AG08396 (cell line): Measurements from ENCODE around the gene SLC39A10.
A peak's percentile ranks its signal among the peaks of the same experiment; 100 is the strongest.
"Not testable (repeated sequence)": the region's sequence is repeated elsewhere in the genome, so short reads cannot be mapped to it uniquely, and the experiment has no call there.

Source experiments
- DNase-seq: peaks from one replicate; pipeline ENCODE4 v3.0.0; 2012; ENCODE audit warnings: low spot score, mixed read lengths

The SLC39A10 gene, protein sequence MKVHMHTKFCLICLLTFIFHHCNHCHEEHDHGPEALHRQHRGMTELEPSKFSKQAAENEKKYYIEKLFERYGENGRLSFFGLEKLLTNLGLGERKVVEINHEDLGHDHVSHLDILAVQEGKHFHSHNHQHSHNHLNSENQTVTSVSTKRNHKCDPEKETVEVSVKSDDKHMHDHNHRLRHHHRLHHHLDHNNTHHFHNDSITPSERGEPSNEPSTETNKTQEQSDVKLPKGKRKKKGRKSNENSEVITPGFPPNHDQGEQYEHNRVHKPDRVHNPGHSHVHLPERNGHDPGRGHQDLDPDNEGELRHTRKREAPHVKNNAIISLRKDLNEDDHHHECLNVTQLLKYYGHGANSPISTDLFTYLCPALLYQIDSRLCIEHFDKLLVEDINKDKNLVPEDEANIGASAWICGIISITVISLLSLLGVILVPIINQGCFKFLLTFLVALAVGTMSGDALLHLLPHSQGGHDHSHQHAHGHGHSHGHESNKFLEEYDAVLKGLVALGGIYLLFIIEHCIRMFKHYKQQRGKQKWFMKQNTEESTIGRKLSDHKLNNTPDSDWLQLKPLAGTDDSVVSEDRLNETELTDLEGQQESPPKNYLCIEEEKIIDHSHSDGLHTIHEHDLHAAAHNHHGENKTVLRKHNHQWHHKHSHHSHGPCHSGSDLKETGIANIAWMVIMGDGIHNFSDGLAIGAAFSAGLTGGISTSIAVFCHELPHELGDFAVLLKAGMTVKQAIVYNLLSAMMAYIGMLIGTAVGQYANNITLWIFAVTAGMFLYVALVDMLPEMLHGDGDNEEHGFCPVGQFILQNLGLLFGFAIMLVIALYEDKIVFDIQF

DNA sequence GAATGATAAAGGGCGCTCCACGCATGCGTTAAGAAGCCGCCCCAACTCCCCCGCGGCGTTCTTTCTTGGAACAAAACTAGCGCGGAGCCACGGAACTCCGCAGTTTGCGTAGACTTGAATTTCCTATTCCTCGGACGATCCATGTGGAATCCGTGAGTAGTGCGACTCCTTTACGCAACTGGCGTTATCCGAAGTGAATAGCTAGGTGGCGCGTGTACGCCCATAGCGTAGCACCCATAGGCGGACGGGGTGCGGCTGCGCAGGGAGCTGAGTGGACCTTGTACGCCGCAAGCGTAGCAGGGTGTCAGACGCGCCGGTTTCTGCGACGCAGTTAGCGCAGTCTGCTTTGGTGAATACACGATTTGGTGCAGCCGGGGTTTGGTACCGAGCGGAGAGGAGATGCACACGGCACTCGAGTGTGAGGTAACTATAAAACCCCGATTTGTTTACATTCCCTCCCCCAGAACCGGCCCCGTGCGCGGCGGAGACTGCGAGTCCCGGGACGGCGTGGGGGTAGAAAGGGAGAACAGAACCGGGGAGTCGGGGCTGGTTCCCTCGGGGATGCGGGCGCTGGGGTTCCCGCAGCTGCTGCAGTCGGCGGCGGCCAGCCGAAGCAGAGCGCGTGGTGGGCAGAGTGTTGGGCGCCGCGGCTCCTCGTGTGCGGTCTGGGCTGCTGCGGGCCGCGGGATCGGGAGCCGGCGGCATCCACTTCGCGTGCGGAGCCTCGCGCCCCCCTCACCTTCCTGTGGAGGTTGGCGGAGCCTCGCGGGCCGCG, at the start of gene SLC39A10:
TSS of gene SLC39A10 (plus strand) at position 368 of the 775 bp plus-strand sequence. CDS start 22,817 bp downstream, outside the sequence.
- DNase-seq = peak; percentile 93

DNA sequence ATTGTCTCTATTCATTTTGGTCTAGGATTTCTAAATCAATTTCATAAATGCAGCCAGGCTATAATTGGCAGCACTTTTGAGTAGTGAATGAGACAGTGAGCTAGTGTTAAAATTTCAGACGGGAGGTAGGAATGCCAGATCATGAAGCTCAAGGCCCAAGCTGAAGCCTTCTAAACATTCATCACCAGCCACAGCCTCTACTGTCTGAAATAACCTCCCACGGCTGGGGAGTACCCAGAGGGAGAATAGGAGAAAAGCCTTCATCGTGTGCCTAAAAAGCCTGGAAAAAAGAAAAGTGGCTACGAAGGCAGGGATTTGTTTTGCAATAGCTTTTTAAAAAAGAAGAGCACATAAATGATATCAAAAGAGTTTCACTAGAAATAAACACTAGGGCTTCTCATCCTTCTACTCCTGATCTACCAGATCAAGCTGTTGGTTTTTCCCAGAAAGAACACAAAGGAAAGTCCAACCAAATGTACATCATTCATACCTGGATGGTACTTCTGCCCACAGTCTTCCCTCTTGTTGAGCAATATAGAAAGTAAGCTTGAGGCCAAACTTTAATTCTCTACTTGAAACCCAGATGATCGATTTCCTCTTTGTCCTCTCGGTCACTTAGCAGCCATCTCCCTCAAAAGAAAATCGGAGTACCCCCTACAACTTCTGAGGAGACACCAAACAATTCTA, 48.1 kb upstream of the SLC39A10 start:
- no peak for DNase-seq

DNA sequence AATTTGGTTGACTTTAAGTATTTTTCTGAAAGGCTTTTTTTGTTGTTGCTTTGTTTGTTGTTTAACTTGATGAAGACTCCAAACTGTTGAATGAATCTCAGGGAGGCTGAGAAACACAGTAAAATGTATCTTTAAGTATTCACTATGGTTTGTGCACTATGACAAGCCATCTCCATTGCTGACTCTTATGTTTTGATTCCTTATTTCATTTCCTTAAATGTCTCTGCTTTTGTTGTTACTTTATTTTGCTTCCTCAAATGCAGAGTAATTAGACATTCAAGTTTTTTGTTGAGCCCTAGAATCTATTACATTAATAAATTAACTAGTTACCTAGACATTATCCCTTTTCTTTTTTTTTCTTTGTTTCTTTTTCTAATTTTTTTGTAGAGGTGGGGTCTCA, 46.3 kb upstream of the SLC39A10 start:
- DNase-seq = no peak

DNA sequence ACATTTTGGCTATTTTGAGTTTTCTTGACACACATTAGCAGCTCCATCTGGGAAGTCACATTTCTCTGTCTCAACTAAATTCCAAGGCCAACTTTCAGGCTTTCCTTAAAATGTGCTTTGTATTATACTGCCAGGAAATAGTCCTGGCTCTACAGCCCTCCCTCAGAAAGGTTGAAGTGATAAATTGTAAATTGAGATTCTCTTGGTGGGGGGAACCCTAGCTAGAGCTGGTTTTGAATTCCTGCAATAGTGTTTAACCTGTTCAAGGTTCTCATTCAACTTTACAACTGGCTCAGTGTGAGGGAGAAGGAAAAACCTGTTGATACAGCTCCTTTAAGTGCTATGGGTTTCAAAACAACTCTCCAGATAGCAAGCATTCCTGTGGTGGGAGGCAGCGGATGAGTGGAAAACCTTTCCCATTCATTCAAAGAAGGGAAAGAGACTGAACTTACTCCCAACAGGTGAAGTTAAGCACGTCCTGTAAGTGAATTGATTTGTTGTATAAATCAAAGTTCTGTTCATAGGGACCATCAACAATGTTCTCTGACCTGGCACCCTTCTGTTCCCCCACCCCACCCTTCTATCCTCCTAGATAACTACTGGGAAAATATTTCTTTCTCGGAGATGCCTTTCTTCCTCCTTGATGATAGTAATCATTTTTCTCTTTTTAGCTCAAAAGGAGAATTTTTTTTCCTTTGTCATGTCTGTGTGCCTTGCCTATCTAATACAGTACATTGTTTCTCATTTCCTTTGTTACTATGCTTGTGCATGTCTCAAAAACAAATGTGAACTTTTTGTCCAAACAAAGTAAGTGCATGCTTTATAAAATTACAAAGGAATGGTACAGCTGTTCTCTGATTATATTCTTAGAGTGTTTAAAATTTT, 44.2 kb upstream of the SLC39A10 start:
- DNase-seq = peak; percentile 70

DNA sequence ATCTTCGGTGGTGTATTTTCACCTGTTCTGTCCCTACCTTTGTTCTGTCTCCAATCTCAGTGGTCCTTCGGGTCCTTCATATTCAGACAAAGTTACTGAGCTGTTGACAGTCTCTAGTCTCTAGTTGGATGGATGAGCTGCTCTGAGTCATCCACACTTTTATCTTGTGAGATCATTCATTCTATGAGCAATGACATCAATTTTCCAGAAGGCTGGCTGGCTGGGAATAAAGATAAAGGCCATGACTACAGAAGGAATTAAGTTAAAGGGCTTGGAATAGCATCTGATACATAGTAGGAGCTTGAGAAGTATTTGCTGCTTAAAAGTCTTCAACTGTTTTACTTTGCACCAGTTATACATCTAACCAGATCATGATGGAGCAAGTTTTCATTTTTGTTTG, 43.1 kb upstream of the SLC39A10 start:
- peak; percentile 49 for DNase-seq

DNA sequence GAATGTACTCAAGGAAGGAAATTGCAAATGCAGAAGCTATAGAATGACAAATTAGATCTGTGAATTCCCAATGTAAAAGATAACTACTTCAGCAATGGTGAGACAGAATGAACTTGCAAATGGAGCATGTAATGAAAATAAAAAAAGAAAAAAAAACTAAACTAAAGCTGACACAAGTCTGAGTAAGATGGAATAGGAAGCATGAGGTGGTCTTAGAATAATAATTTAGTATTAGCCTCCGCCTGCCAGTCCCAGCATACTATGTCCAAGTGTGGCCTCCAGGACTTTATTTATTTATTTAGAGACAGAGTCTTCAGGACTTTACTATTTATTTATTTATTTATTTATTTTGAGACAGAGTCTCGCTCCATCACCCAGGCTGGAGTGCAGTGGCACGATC, 37.4 kb upstream of the SLC39A10 start:
- DNase-seq = no peak

DNA sequence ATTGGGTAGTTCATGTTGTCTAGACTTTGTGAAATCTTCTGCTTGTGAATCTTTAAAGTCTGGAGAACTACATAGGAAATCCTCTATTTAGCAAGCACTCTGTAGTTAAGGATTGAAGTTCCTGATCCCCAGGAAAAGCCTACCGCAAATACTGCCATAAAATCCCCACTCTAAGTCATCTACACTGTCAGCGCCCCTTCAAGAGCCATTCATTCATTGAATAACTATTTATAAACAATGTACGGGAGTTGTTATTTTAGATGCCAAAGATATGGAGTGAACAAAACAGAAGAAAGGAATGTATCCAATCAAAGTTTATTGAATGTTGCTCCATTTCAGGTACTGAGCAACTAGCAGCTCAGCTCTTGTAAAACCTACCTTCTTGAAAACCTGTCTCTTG, 36.5 kb upstream of the SLC39A10 start:
- no peak for DNase-seq

DNA sequence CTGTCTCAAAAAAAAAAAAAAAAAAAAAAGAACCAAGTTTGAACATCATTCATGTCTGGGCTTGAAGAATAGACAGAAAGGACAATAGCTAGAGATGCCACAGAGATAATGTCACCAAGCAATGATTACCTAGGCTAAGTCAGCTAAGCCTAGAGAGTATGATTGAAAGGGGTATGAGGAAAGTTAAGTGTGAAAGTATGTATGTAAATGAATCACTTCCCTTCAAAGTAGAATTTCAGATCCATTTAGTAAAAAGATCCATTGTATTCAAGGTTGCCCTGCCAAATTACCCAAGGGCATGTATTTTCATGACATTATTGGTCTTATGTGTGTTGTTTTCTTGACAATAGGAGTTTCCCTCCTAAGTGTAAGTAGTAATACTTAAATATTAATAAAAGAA, 34.1 kb upstream of the SLC39A10 start:
- no peak for DNase-seq

DNA sequence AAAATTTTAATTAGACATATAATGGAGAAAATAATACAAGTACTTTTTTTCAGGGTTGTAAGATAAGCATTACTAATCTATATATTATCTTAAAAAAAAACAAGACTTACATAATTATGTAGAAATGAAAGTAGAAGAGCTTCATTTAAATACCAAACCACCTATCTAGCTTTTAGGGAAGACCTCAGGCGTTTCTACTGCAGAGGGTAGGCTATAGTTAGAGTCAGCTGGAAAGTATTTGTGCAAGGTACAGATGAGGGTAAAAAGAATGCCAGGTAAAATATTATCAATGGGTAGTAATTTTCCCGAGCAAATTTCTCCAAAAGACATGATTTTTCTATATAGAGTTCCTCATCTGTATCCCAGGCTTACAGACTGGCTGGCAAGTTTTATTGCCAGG, 30.5 kb upstream of the SLC39A10 start:
- no peak for DNase-seq

DNA sequence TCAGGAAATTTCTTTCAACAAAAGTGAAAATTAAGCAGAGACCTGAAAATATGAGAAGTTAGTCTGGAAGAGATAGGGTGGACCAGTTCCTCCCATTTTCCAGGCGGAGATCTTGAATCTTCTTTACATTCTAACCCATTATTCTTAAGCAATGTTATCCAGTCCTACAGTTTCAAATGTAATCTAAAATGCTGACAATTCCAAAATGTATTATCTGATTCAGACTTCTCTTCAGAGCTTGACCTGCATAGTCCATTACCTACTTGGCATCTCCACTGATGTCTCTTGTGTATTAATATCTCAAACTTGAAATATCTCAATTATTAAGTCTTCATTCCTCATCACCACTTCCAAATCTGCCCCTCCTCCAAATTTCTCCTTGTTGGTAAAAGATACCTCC, 28.4 kb upstream of the SLC39A10 start:
- DNase-seq = no peak

DNA sequence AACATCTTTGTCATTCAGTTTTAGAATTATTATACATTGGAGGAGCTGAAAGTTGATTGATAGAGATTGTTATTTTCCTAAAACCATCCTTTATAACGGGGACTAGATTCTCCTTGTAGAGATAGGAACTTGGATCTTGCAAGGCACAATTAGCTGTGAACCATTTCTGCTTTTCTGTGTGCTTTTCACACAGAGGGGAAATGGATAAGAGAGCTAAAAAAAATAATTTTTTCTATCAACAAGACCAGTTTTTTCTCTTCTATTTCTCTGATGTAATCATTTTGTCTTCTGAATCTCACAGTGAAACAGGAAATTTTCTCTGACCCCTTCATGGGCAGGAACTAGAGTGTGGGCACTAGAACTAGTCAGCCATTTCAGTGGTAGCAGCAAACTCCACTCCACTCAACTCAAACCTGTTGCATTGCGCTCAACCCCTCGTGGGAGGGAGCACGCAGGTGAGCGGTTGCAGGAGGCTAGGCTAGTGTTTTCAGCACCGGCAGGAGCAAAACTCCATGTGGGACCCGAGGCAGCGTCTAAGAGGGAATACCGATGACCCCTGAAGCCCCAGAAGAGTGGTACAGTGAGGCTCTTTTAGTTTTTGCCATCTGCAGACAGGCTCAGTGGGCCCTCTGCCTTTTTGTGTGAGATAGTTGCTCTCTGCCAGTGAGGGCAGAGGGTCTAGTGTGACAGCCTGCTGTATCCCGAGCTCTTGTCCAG, 24.0 kb upstream of the SLC39A10 start:
- DNase-seq = no peak

DNA sequence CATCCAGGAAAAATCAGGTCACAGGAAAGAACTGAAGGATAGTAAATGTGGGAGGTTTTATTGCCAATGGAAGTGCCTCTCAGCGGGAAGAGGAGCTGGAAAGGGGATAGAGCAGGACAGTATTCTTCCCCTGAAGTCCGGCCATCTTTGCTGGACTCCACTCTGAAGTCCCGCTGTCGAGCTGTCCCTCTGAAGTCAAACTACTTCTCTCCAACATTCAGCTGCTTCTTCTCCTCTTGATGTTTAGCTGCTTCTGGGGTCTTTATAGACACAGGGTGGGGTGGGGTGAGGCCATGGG, 23.5 kb upstream of the SLC39A10 start:
- DNase-seq = no peak

DNA sequence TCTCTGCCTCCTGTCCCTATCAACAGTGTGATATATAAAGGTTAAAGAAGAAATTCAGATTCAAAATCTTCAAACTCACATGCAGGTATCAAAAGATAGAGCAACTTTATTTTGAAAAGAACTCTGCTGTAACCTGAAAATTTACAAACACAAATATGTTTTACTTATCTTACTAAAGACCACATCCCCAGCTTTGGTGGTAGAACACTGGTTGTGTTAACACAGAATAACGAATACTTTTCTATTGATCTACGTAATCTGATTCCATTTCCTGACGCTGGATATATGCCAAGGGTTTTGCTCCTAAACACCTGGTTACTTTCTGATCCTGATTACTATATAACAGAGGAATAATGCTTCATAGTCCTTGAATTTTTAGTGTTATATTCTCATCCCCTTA, 23.1 kb upstream of the SLC39A10 start:
- no peak for DNase-seq

DNA sequence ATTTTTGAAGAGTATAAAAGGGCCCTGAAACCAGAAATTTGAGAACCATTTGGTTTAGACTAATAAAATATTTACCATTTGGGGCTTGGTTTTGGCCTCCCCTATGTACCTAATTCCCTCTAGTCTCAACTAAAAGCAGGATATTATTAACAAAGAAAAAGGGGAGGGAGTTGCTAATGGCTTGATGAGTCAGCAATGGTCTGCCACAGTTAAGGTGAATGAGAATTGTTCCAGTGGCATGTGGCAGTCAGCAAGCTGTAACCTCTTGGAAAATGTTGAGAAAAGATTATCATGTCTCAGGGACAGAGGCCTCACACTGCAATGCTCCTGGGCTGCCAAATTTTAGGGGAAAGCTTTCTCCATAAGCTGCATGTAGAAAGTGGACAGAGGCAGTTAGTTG, 20.1 kb upstream of the SLC39A10 start:
- no peak for DNase-seq

DNA sequence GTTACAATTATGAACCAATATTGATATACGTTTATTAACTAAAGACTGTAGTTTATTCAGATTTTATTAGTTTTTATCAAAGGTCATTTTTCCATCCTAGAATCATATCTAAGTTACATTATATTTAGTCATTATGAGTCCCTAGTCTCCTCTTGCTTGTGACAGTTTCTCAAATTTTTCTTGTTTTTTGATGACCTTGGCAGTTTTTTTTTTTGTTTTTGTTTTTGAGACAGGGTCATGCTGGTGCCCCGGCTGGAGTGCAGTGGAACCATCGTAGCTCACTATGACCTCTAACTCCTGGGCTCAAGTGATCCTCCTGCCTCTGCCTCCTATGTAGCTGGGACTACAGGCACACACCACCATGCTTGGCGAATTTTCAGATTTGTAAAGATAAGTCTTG, 18.3 kb upstream of the SLC39A10 start:
- DNase-seq = no peak

DNA sequence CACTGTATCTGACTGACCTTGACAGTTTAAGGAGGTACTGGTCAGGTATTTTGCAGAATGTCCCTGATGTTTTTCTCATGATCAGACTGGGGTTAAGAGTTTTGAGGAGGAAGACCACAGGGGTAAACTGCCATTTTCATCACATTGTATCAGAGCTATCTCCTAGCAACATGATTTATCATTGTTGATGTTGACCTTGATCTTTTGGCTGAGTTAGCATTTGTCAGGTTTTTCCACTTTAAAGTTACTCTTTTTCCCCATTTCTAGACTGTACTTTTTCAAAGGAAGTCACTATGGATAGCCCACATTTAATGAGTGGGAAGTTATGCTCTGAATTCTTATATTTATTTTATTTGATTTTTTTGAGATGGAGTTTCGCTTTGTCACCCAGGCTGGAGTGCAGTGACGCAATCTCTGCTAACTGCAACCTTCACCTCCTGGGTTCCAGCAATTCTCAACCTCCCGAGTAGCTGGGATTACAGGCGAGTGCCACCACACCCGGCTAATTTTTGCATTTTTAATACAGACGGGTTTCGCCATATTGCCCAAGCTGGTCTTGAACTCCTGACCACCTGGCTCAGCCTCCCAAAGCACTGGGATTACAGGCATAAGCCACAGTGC, 17.7 kb upstream of the SLC39A10 start:
- DNase-seq = no peak

DNA sequence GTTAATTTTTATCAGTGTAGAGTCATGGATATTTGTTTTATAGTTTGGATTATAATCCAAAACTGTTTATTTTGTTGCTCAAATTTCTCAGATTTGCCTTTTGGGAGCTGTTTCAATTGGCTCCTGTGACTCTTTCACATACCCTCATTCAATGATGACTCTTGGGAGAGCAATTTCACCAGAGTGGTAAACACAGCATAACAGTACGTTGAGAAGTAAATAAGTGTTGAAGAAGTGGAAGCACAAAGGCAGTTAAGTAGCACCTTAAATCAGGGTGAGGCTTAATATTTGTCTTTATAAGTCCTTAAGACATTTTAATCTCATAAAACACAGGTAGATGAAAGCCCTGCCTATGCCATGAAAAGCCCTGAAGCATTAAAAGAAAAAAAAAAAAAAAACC, 17.1 kb upstream of the SLC39A10 start:
- no peak for DNase-seq

DNA sequence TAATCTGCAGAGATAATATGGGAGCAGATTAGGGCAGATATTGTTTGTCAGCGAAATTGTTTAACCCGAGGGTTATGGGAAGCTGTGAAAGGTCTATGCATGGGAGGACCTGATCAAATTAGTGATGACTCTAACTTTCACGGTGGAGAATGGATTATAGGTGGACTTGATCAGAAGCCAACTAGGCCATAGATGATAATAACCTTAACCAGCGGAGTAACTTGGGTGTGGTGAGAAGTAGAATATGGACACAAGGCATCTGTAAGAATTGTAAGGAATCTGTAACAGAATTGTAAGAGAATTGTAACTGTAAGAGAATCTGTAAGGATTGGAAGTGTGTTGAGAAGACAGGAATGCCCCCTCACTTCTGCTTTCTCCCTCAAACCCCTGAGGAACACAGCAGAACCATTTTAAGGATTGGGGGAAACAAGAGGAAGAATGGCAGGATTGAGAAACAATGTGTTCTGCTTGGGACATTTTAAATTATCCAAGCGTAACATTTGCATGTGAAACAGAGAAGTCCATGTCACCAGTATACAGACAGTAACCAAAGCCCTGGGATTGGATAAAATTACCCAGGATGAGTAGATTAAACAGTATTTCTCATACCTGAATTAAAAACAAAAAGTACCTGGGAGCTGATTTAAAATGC, 14.9 kb upstream of the SLC39A10 start:
- DNase-seq = no peak

DNA sequence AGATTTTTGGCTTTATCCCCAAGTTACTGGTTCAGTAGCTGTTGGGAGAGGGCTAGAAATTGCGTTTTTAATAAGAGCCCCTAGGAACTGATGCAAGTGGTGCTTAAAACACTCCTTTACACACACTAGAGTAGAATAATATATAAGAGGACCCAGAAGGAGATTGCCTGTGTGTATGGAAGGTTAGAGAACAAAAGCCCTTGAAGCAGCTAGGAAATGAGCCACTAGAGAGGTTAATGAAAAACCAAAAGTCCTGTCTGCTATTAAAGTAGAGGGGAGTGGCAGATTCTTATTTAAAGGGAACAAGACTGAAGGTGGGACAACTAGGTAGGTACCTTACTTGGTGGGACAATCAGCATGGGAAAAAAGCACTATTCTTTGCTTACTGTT, 14.4 kb upstream of the SLC39A10 start:
- no peak for DNase-seq

DNA sequence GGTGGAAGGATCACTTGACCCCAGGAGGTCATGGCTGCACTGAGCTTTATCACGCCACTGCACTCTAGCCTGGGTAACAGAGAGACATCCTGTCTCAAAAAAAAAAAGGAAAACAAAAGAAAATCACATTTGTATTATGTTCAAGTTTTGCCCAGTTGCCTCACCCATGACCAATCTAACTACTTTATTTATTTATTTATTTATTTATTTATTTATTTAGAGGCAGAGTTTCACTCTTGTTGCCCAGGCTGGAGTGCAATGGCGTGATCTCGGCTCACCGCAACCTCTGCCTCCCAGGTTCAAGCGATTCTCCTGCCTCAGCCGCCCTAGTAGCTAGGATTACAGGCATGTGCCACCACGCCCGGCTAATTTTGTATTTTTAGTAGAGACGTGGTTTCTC, 12.3 kb upstream of the SLC39A10 start:
- DNase-seq = not testable (repeated sequence)
